GM21717 (cell line): ENCODE data around the gene PGPEP1.
"Not testable (repeated sequence)": the region's sequence is repeated elsewhere in the genome, so short reads cannot be mapped to it uniquely, and the experiment has no call there.

Experiments used
- ATAC-seq: cut with Tn5 transposase; IDR thresholded peaks from one replicate; pipeline ENCODE4 v1.9.1; 2021; ENCODE audit warnings: mild to moderate bottlenecking, moderate library complexity; ENCODE audit not compliant: unreplicated experiment

PGPEP1 gene

DNA sequence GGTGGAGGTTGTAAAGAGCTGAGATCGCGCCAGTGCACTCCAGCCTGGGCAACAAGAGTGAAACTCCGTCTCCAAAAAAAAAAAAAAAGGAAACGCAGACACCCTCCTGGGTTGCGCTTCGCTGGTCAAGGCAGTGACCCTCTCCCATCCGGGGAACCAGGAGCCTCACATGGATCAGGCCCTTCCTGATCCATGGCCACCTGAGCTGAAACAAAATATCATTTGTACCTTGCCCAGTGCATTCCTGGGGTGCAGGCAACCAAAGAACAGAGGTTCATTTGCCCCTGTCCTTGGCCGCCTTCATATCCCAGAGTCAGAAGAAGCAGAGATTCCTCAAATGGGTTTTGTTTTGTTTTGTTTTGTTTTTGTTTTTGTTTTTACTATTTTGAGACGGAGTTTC is 9.5 kb upstream of the PGPEP1 start:
- no peak for ATAC-seq

GRCh38 chr19:18332917-18333530 is 7.4 kb upstream of the PGPEP1 start:
- ATAC-seq = no peak

DNA sequence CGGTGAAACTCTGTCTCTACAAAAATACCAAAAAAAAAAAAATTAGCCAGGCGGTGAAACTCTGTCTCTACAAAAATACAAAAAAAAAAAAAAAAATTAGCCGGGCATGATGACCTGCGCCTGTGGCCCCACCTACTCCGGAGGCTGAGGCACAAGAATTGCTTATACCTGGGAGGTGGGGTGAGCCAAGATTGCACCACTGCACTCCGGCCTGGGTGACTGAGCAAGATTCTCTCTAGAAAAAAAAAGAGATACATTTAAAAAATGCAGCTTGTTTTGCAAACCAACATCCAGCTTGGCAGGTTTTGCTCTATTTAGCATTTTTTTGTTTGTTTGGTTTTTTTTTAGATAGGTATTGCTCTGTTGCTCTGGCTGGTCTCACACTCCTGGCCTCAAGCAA is 6.7 kb upstream of the PGPEP1 start:
- ATAC-seq = no peak

GRCh38 chr19:18336121-18336520 is 4.3 kb upstream of the PGPEP1 start:
- ATAC-seq = no peak

- ATAC-seq = no peak
These were observed 1.9 kb upstream of the PGPEP1 start for GRCh38 chr19:18338541-18338940.

DNA sequence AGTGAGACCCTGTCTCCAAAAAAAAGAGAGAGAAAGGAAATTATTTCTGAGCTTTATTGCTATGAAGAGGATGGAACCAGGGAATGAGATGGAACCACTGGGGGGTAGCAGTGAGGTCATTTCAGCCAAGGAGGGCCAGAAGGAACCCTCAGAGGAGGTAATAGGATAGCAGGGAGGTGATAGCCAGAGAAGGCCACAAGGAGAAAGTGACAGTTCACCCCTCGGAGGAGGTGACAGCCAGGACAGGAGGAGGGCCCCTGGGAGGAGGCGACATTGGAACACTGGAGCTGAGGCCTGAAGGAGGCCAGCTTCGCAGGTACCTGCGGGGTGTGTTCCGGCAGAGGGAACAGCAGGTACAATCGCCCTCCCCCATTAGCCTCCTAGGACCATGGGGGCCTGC is 675 bp upstream of the PGPEP1 start:
- no peak for ATAC-seq

GRCh38 chr19:18340990-18341868 is 831 bp downstream of the PGPEP1 start:
- ATAC-seq = no peak

- ATAC-seq = no peak
These were observed 1.8 kb downstream of the PGPEP1 start for GRCh38 chr19:18342090-18342632.

DNA sequence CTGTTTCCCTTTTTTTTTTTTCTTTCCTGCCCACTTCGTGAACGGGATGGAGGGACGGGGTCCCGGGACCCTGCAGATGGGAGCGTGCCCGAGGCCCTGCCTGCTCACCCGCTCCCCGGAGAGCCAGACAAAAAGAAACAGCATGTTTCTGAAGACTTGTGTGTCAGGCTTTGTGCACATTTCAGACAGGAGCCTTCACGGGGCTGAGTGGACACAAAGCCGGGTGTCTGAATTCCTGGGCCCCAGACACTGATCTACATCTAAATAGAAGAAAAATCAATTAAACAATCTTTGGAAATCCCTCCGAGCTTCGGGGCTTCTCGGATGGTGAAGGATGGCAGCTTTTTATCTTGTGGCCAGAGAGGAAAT is 4.2 kb downstream of the PGPEP1 start:
- no peak for ATAC-seq

GRCh38 chr19:18345296-18345695 is 4.9 kb downstream of the PGPEP1 start:
- no peak for ATAC-seq

GRCh38 chr19:18346091-18346490 is 5.7 kb downstream of the PGPEP1 start:
- no peak for ATAC-seq

- ATAC-seq = no peak
These were observed 7.8 kb downstream of the PGPEP1 start for GRCh38 chr19:18348171-18348570.

- not testable (repeated sequence) for ATAC-seq
These were observed 8.5 kb downstream of the PGPEP1 start for GRCh38 chr19:18348818-18349339.

- ATAC-seq = no peak
These were observed 9.2 kb downstream of the PGPEP1 start for GRCh38 chr19:18349524-18350128.

GRCh38 chr19:18350490-18350889 is 10.1 kb downstream of the PGPEP1 start:
- ATAC-seq = no peak

DNA sequence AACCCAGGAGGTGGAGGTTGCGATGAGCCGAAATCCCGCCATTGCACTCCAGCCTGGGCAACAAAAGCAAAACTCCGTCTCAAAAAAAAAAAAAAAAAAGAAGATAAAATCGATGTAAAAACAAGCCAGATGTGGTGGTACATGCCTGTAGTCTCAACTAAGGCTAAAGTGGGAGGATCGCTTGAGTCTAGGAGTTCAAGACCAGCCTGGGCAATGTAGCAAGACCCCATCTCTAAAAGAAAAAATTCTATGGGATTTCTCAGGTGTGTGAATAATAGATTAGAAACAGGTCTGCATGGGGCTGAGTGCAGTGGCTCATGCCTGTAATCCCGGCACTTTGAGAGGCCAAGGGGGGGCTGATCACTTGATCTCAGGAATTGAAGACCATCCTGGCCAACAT is 11.1 kb downstream of the PGPEP1 start:
- ATAC-seq = no peak

- no peak for ATAC-seq
These were observed 13.1 kb downstream of the PGPEP1 start for GRCh38 chr19:18353378-18354005.

DNA sequence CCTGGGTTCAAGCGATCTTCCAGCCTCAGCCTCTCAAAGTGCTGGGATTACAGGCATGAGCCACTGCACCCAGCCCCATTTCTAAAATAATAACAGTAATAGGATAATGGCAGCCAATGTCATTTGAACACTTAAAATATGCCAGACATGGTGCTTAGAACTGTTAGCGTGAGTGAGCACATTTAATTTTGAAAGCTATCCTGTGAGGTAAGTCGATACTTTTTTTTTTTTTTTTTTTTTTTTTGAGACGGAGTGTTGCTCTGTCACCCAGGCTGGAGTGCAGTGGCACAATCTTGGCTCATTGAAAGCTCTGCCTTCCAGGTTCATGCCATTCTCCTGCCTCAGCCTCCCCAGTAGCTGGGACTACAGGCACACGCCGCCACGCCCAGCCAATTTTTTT is 14.3 kb downstream of the PGPEP1 start:
- ATAC-seq = not testable (repeated sequence)

GRCh38 chr19:18357041-18357440 is 16.6 kb downstream of the PGPEP1 start:
- ATAC-seq = no peak

- no peak for ATAC-seq
These were observed 21.2 kb downstream of the PGPEP1 start for GRCh38 chr19:18361646-18362045.

- no peak for ATAC-seq
These were observed 22.6 kb downstream of the PGPEP1 start for GRCh38 chr19:18362934-18363542.
